ENCODE measurements around the gene SCN8A. TPM values are rescaled to one million over a fixed set of nuclear protein-coding genes. Genes with fewer than 3 reads are reported as not detected.

SCN8A gene
- total RNA-seq, 1 donor from 2014 or later: 2.0 TPM

- Histone ChIP-seq H3K9me3 (no peaks in the 10 kb centered on the region), H3K36me3 (no peaks in the 10 kb centered on the region), H3K27me3 (no peaks in the 10 kb centered on the region), H3K4me3 (no peak overlapping the region), H3K27ac (no peak overlapping the region), H3K4me1 (no peaks in the 10 kb centered on the region)
- TF ChIP-seq, protein P1, sequence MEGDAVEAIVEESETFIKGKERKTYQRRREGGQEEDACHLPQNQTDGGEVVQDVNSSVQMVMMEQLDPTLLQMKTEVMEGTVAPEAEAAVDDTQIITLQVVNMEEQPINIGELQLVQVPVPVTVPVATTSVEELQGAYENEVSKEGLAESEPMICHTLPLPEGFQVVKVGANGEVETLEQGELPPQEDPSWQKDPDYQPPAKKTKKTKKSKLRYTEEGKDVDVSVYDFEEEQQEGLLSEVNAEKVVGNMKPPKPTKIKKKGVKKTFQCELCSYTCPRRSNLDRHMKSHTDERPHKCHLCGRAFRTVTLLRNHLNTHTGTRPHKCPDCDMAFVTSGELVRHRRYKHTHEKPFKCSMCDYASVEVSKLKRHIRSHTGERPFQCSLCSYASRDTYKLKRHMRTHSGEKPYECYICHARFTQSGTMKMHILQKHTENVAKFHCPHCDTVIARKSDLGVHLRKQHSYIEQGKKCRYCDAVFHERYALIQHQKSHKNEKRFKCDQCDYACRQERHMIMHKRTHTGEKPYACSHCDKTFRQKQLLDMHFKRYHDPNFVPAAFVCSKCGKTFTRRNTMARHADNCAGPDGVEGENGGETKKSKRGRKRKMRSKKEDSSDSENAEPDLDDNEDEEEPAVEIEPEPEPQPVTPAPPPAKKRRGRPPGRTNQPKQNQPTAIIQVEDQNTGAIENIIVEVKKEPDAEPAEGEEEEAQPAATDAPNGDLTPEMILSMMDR (IDR thresholded peaks at IDR 0.05): no peak
- DNase-seq (ENCODE audit: low spot score in 2 of 2): no peak
- intact Hi-C loops (cut with DNase I): no loop called here
Measured at GRCh38 chr12:51620448-51620847, 29.4 kb downstream of the SCN8A start.

GRCh38 chr12:51621156-51621922 lies 30.3 kb downstream of the SCN8A start:
- intact Hi-C loops (cut with DNase I): no loop called here
- no peak for DNase-seq (ENCODE audit: low spot score in 2 of 2)
- H3K36me3 ChIP-seq: no peaks in the 10 kb centered on the region
- no peak overlapping the region for H3K27ac ChIP-seq
- H3K9me3 ChIP-seq: no peaks in the 10 kb centered on the region
- no peak overlapping the region for H3K4me3 ChIP-seq
- H3K4me1 ChIP-seq: no peaks in the 10 kb centered on the region
- H3K27me3 ChIP-seq: no peaks in the 10 kb centered on the region
- TF ChIP-seq, protein P1 (IDR thresholded peaks at IDR 0.05): no peak

- TF ChIP-seq, protein P1 (IDR thresholded peaks at IDR 0.05): no peak
- Histone ChIP-seq H3K4me3 (no peak overlapping the region), H3K27ac (no peak overlapping the region), H3K27me3 (no peaks in the 10 kb centered on the region), H3K9me3 (no peaks in the 10 kb centered on the region), H3K36me3 (no peaks in the 10 kb centered on the region), H3K4me1 (no peaks in the 10 kb centered on the region)
- DNase-seq (ENCODE audit: low spot score in 2 of 2): no peak
- intact Hi-C loops (cut with DNase I): no loop called here
Measured at GRCh38 chr12:51622564-51622963, 31.5 kb downstream of the SCN8A start.

GRCh38 chr12:51625370-51625769 lies 34.3 kb downstream of the SCN8A start:
- Histone ChIP-seq H3K4me1 (no peaks in the 10 kb centered on the region), H3K9me3 (no peaks in the 10 kb centered on the region), H3K27me3 (no peaks in the 10 kb centered on the region), H3K4me3 (no peak overlapping the region), H3K36me3 (no peaks in the 10 kb centered on the region), H3K27ac (no peak overlapping the region)
- intact Hi-C loops (cut with DNase I): no loop called here
- no peak for DNase-seq (ENCODE audit: low spot score in 2 of 2)
- TF ChIP-seq, protein P1 (IDR thresholded peaks at IDR 0.05): no peak

GRCh38 chr12:51626115-51626514 lies 35.1 kb downstream of the SCN8A start:
- DNase-seq (ENCODE audit: low spot score in 2 of 2): no peak
- no peaks in the 10 kb centered on the region for H3K36me3 ChIP-seq
- no peak overlapping the region for H3K27ac ChIP-seq
- H3K4me1 ChIP-seq: no peaks in the 10 kb centered on the region
- no peaks in the 10 kb centered on the region for H3K9me3 ChIP-seq
- intact Hi-C loops (cut with DNase I): no loop called here
- no peak overlapping the region for H3K4me3 ChIP-seq
- TF ChIP-seq, protein P1 (IDR thresholded peaks at IDR 0.05): no peak
- H3K27me3 ChIP-seq: no peaks in the 10 kb centered on the region
